ENCODE data around the gene CAV1. TPM values are rescaled to one million over a fixed set of nuclear protein-coding genes. Genes with fewer than 3 reads are reported as not detected.

The CAV1 gene
- total RNA-seq, 4 donors from 2014 or later = 445 to 895 (median 578) TPM

DNA sequence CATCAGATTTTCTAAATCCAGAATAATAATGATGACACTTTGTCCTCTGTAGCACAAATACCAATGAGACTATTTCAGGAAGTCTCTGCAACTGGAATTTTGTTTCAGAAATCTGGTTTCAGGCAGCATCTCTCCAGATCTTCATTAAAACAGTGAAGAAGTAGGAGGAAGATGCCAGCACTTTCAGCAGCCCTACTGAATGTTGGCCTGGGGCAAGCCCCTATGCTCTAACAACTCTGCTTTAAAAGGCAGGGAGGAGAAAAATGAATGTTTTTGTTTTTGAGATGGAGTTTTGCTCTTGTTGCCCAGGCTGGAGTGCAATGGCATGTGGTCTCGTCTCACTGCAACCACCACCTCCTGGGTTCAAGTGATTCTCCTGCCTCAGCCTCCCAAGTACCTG is 7.2 kb upstream of the CAV1 start:
- no peak for TF ChIP-seq CTCF (IDR thresholded peaks at IDR 0.05; ENCODE audit: low read depth)

DNA sequence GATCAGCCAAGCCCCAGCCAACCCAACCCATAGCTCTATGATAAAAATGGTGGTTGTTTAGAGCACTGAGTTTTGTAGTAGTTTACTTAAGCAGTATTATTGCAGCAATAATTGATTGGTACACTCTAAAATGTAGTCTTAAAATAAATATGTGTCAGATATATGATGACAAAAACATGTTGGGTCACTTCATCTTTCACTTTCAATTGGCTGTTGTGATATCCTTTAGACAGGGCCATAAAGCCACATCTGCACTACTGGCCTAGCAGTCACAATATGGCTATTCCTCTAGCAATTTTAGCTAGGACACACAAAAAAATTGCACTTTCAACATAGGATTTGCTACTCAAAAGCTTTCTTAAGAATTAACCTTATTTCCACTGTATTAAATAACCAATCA is 5.9 kb upstream of the CAV1 start:
- TF ChIP-seq CTCF (IDR thresholded peaks at IDR 0.05; ENCODE audit: low read depth) = no peak

GRCh38 chr7:116521046-116521664 is 3.7 kb upstream of the CAV1 start:
- TF ChIP-seq CTCF (IDR thresholded peaks at IDR 0.05; ENCODE audit: low read depth) = no peak

GRCh38 chr7:116522247-116522646 is 2.6 kb upstream of the CAV1 start:
- TF ChIP-seq CTCF (IDR thresholded peaks at IDR 0.05; ENCODE audit: low read depth) = no peak

- TF ChIP-seq CTCF (IDR thresholded peaks at IDR 0.05; ENCODE audit: low read depth) = no peak
These were observed 621 bp upstream of the CAV1 start for GRCh38 chr7:116524221-116524608.

DNA sequence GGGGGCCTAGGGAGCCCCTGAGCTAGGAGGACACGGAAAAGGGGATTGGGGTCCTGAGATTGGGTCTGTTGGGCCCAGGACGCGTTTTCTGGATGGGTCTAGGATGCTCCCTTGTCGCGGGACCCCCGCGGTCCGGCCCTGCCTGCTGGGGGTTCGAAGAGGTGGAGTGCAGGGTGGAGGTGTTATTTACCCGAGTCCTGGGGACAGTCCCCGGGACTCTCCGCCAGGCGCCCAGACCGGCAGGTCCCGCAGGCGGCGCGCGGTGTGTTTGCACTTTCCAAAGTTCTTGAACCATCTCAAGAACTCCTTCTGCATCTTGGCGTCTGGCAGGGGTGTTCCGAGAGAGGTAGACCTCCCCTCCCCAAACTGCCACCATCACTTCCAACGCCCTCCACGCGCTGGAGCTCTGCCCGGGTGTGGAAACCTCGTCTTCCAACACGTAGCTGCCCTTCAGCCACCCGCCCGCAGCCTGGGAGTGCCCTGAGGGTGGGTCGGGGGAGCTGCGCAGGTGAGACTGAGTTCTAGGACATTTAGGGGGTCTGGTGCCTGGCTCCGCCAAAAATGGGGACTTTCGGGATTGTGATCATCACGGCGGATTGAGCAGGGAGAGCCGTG is 569 bp downstream of the CAV1 start:
- TF ChIP-seq CTCF (IDR thresholded peaks at IDR 0.05; ENCODE audit: low read depth) = no peak

- TF ChIP-seq CTCF (IDR thresholded peaks at IDR 0.05; ENCODE audit: low read depth) = no peak
These were observed 1.4 kb downstream of the CAV1 start for GRCh38 chr7:116525913-116526861.

Measured in subcutaneous adipose tissue (tissue), 4 donors.